Keratinocyte (primary cell): ENCODE results near the gene CTXN1. TPM values are rescaled to one million over a fixed set of nuclear protein-coding genes. Genes with fewer than 3 reads are reported as not detected.

Experiments
- DNase-seq: peaks from one replicate; pipeline ENCODE4 v3.0.0-alpha.2; 2011; ENCODE audit warnings: low read depth, missing footprints, low spot score
- FAIRE-seq: peaks from 2 replicates; lab custom pipeline; 2011; peaks lifted over from hg19 to GRCh38; lab: Jason Lieb, UNC
- H2AFZ ChIP-seq: 2 replicates; pipeline ENCODE4 v1.6.0; 2012; ENCODE audit warnings: low read length, control low read depth, inconsistent platforms; ENCODE audit not compliant: control insufficient read depth
- H3K27ac ChIP-seq: 2 replicates; pipeline ENCODE4 v1.5.1; 2011; ENCODE audit warnings: low read length; ENCODE audit not compliant: control insufficient read depth, insufficient read depth
- H3K27me3 ChIP-seq: 3 replicates; pipeline ENCODE4 v1.6.0; 2011; ENCODE audit warnings: low read length; ENCODE audit not compliant: control insufficient read depth, insufficient read depth; ENCODE audit errors: extremely low read depth
- H3K36me3 ChIP-seq, 2 experiments: 2 replicates in 1 of 2; 3 replicates in 1 of 2; pipeline ENCODE4 v1.5.1; 2011; ENCODE audit warnings: low read length in 2 of 2, mild to moderate bottlenecking in 1 of 2; ENCODE audit not compliant: control insufficient read depth in 2 of 2, insufficient read depth in 2 of 2; ENCODE audit errors: extremely low read depth in 1 of 2
- H3K4me1 ChIP-seq: 3 replicates; pipeline ENCODE4 v1.5.1; 2011; ENCODE audit warnings: low read length; ENCODE audit not compliant: control insufficient read depth, insufficient read depth; ENCODE audit errors: extremely low read depth
- H3K4me2 ChIP-seq: 3 replicates; pipeline ENCODE4 v1.6.0; 2011; ENCODE audit warnings: low read depth, low read length; ENCODE audit not compliant: control insufficient read depth, insufficient read depth; ENCODE audit errors: extremely low read depth
- H3K4me3 ChIP-seq, 3 experiments: fragments of 200-600 bp in 1 of 3; sonication (generic) in 1 of 3; 2 replicates in 2 of 3; 3 replicates in 1 of 3; pipeline ENCODE4 v1.5.1; 2011 to 2016; ENCODE audit warnings: low read length in 3 of 3, mild to moderate bottlenecking in 3 of 3, control low read depth in 2 of 3, inconsistent platforms in 1 of 3, low read depth in 1 of 3, mixed read lengths in 1 of 3, mixed run types in 1 of 3, moderate library complexity in 1 of 3; ENCODE audit not compliant: control insufficient read depth in 2 of 3, insufficient read depth in 2 of 3; ENCODE audit errors: extremely low read depth in 1 of 3
- H3K79me2 ChIP-seq: 2 replicates; pipeline ENCODE4 v1.6.0; 2012; ENCODE audit warnings: low read length; ENCODE audit not compliant: control insufficient read depth, insufficient read depth
- H3K9ac ChIP-seq: 3 replicates; pipeline ENCODE4 v1.6.0; 2011; ENCODE audit warnings: low read length; ENCODE audit not compliant: control insufficient read depth, insufficient read depth; ENCODE audit errors: extremely low read depth
- H3K9me1 ChIP-seq: 3 replicates; pipeline ENCODE4 v1.6.0; 2011; ENCODE audit warnings: low read length; ENCODE audit not compliant: control insufficient read depth, insufficient read depth; ENCODE audit errors: extremely low read depth
- H3K9me3 ChIP-seq: 2 replicates; pipeline ENCODE4 v1.5.1; 2012; ENCODE audit warnings: low read depth, low read length; ENCODE audit not compliant: control insufficient read depth
- H4K20me1 ChIP-seq: 3 replicates; pipeline ENCODE4 v1.6.0; 2011; ENCODE audit warnings: low read length; ENCODE audit not compliant: control insufficient read depth, insufficient read depth; ENCODE audit errors: extremely low read depth
- EZH2 ChIP-seq: IDR thresholded peaks from one replicate; pipeline ENCODE4 v1.6.1; 2012; ENCODE audit warnings: inconsistent platforms, mild to moderate bottlenecking, low read length, moderate library complexity
- dilution Hi-C: fragments of 300-500 bp; cut with MboI; formaldehyde crosslinking; loops from one replicate; pipeline ENCODE4 v1.7.0; 2020; ENCODE audit warnings: low sequenced_read_pairs; ENCODE audit not compliant: extremely low pct_ligation_motif_present
- polyA plus RNA-seq, 5 experiments: library from polyadenylated mRNA; depleted of rRNA in 3 of 5; stranded (reverse) in 3 of 5; stranded (forward) in 1 of 5; unstranded in 1 of 5; fragments of >200 nt; gene quantifications; 1 replicate in 1 of 5; 2 replicates in 3 of 5; 3 replicates in 1 of 5; pipeline versions ENCODE4 v1.2.1 to v1.2.3, GENCODE V29; 2011 to 2012; ENCODE audit warnings: missing spikeins in 2 of 5, low read depth in 1 of 5, low replicate concordance in 1 of 5
- TF ChIP-seq, protein P1 (sequence below), 3 experiments: IDR thresholded peaks in 1 of 3; conservative IDR thresholded peaks in 1 of 3; optimal IDR thresholded peaks in 1 of 3; 2 replicates in 2 of 3; 3 replicates in 1 of 3; pipeline versions ENCODE3 to v1.5.1; 2011; ENCODE audit warnings: low read length in 3 of 3, mild to moderate bottlenecking in 3 of 3, moderate library complexity in 2 of 3, control low read depth in 1 of 3, inconsistent platforms in 1 of 3; ENCODE audit not compliant: insufficient read depth in 2 of 3; ENCODE audit errors: extremely low read depth in 1 of 3

Gene CTXN1
- polyA plus RNA-seq, 1 donor (not counting 4 experiments of a cell fraction or from before 2014, with no cell fraction given), result 0.41 TPM

- FAIRE-seq, result peak; percentile 96
- Histone ChIP-seq H3K9me1 (no peaks in the 10 kb centered on the region), H4K20me1 (no peaks in the 10 kb centered on the region), H3K27me3 (no peaks in the 10 kb centered on the region), H3K9ac (no peak overlapping the region), H3K27ac (peak overlapping the region; percentile 20), H3K36me3 (peaks cover 0 to 8% of the 10 kb centered on the region in 2 experiments), H3K79me2 (no peaks in the 10 kb centered on the region), H3K4me1 (peaks cover 10% of the 10 kb centered on the region), H3K4me3 (peak overlapping the region in 1 of 3 experiments; percentile 10), H2AFZ (no peak overlapping the region), H3K4me2 (peak overlapping the region; percentile 66), H3K9me3 (no peaks in the 10 kb centered on the region)
- no peak for DNase-seq
- dilution Hi-C loops, result no loop called here
- TF ChIP-seq EZH2, result no peak
- TF ChIP-seq, protein P1, sequence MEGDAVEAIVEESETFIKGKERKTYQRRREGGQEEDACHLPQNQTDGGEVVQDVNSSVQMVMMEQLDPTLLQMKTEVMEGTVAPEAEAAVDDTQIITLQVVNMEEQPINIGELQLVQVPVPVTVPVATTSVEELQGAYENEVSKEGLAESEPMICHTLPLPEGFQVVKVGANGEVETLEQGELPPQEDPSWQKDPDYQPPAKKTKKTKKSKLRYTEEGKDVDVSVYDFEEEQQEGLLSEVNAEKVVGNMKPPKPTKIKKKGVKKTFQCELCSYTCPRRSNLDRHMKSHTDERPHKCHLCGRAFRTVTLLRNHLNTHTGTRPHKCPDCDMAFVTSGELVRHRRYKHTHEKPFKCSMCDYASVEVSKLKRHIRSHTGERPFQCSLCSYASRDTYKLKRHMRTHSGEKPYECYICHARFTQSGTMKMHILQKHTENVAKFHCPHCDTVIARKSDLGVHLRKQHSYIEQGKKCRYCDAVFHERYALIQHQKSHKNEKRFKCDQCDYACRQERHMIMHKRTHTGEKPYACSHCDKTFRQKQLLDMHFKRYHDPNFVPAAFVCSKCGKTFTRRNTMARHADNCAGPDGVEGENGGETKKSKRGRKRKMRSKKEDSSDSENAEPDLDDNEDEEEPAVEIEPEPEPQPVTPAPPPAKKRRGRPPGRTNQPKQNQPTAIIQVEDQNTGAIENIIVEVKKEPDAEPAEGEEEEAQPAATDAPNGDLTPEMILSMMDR (optimal IDR thresholded peaks at IDR 0.05 in 1 of 3, IDR thresholded peaks at IDR 0.05 in 1 of 3, conservative IDR thresholded peaks at IDR 0.05 in 1 of 3; ENCODE audit: extremely low read depth in 1 of 3, insufficient read depth in 2 of 3, low read length in 3 of 3), result no peak
Observed at GRCh38 chr19:7953060-7953459, 27.1 kb upstream of the CTXN1 start.

GRCh38 chr19:7947939-7948338, 22.0 kb upstream of the CTXN1 start:
- peak; percentile 13 for FAIRE-seq
- Histone ChIP-seq H3K27ac (no peak overlapping the region), H3K9ac (no peak overlapping the region), H3K36me3 (no peaks in the 10 kb centered on the region), H3K79me2 (peaks cover 4% of the 10 kb centered on the region), H3K4me3 (no peak overlapping the region), H3K9me1 (no peaks in the 10 kb centered on the region), H3K4me1 (peaks cover 15% of the 10 kb centered on the region), H3K27me3 (no peaks in the 10 kb centered on the region), H4K20me1 (no peaks in the 10 kb centered on the region), H2AFZ (no peak overlapping the region), H3K9me3 (no peaks in the 10 kb centered on the region), H3K4me2 (no peak overlapping the region)
- no peak for DNase-seq
- TF ChIP-seq EZH2, result no peak
- TF ChIP-seq, protein P1 (optimal IDR thresholded peaks at IDR 0.05 in 1 of 3, IDR thresholded peaks at IDR 0.05 in 1 of 3, conservative IDR thresholded peaks at IDR 0.05 in 1 of 3; ENCODE audit: extremely low read depth in 1 of 3, insufficient read depth in 2 of 3, low read length in 3 of 3), result no peak
- dilution Hi-C loops, result no loop called here
